GM21390 (cell line): ENCODE results near the gene SYT1.

Experiments used
- ATAC-seq: cut with Tn5 transposase; IDR thresholded peaks from one replicate; pipeline ENCODE4 v1.9.1; 2021; ENCODE audit not compliant: unreplicated experiment

Gene SYT1

GRCh38 chr12:79487386-79488110 is 623.0 kb downstream of the SYT1 start:
- no peak for ATAC-seq
